Glutamatergic neuron (in vitro differentiated cells): ENCODE results near the gene PARP3. TPM values are rescaled to one million over a fixed set of nuclear protein-coding genes. Genes with fewer than 3 reads are reported as not detected.

ENCODE experiments used
- DNase-seq: peaks from one replicate; pipeline ENCODE4 v3.0.0; 2022
- H3K27ac Mint-ChIP-seq: one replicate; pipeline ENCODE4 v1.8.0; 2020; ENCODE audit warnings: mild to moderate bottlenecking, mixed read lengths, inconsistent platforms; ENCODE audit not compliant: unreplicated experiment
- H3K27me3 Mint-ChIP-seq: one replicate; pipeline ENCODE4 v1.8.0; 2020; ENCODE audit warnings: mild to moderate bottlenecking, moderate library complexity, mixed read lengths, inconsistent platforms; ENCODE audit not compliant: unreplicated experiment
- H3K36me3 Mint-ChIP-seq: one replicate; pipeline ENCODE4 v1.8.0; 2020; ENCODE audit warnings: mild to moderate bottlenecking, mixed read lengths, inconsistent platforms; ENCODE audit not compliant: unreplicated experiment
- H3K4me1 Mint-ChIP-seq: one replicate; pipeline ENCODE4 v1.8.0; 2020; ENCODE audit warnings: mild to moderate bottlenecking, low read depth, mixed read lengths, inconsistent platforms; ENCODE audit not compliant: unreplicated experiment
- H3K4me3 Mint-ChIP-seq: one replicate; pipeline ENCODE4 v1.8.0; 2020; ENCODE audit warnings: mild to moderate bottlenecking, mixed read lengths, inconsistent platforms; ENCODE audit not compliant: unreplicated experiment
- H3K9me3 Mint-ChIP-seq: one replicate; pipeline ENCODE4 v1.8.0; 2020; ENCODE audit warnings: mild to moderate bottlenecking, moderate library complexity, mixed read lengths, inconsistent platforms; ENCODE audit not compliant: unreplicated experiment
- total RNA-seq: library from RNA; stranded (reverse); fragmentation: NEBNext Ultra II Directional; extraction: Animal tissue kit (Norgen Biotek cat#: 25700); gene quantifications from one replicate; pipeline ENCODE4 v1.2.1, GENCODE V29; 2021; ENCODE audit not compliant: unreplicated experiment
- TF ChIP-seq, protein P1 (sequence below): fragments of 200-600 bp; sonication (generic); IDR thresholded peaks from one replicate; pipeline ENCODE4 v1.5.0; 2021; ENCODE audit not compliant: partially characterized antibody, unreplicated experiment

PARP3 gene
- total RNA-seq, 1 donor from 2014 or later = 3.8 TPM

DNA sequence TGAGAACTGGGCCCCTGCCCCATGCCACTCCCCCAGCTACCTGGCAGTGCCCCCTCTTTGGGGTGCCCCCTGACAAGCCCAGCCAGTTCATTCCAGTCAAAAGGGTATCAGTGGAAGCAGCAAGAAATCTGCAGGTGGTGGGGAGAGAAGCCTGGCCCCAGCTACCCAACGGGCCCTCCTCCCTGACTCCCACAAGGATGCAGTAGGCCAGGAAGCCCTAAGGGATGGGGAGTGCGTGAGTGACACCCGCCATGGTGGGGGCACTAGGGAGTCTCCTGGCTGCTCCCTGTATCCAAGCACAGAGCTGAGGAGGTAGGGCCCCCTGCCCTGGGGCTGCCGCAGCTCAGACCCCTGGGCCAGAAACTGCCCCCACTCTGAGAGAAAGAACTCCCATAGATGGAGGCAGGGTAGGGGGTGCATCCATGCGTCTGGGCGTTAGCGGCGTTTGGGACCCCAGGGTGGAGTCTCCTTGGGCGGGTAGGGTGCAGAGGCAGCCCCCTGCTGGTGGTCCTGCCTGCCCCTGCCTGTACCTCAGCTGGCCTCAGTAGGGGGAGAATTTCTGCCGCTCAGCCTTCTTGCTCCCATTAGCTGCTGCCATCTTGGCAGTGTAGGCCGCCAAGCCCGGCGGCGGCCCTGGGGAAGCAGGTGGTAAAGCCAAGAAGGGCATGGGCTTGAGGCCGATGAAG is 15.5 kb downstream of the PARP3 start:
- TF ChIP-seq, protein P1, sequence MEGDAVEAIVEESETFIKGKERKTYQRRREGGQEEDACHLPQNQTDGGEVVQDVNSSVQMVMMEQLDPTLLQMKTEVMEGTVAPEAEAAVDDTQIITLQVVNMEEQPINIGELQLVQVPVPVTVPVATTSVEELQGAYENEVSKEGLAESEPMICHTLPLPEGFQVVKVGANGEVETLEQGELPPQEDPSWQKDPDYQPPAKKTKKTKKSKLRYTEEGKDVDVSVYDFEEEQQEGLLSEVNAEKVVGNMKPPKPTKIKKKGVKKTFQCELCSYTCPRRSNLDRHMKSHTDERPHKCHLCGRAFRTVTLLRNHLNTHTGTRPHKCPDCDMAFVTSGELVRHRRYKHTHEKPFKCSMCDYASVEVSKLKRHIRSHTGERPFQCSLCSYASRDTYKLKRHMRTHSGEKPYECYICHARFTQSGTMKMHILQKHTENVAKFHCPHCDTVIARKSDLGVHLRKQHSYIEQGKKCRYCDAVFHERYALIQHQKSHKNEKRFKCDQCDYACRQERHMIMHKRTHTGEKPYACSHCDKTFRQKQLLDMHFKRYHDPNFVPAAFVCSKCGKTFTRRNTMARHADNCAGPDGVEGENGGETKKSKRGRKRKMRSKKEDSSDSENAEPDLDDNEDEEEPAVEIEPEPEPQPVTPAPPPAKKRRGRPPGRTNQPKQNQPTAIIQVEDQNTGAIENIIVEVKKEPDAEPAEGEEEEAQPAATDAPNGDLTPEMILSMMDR = no peak

DNA sequence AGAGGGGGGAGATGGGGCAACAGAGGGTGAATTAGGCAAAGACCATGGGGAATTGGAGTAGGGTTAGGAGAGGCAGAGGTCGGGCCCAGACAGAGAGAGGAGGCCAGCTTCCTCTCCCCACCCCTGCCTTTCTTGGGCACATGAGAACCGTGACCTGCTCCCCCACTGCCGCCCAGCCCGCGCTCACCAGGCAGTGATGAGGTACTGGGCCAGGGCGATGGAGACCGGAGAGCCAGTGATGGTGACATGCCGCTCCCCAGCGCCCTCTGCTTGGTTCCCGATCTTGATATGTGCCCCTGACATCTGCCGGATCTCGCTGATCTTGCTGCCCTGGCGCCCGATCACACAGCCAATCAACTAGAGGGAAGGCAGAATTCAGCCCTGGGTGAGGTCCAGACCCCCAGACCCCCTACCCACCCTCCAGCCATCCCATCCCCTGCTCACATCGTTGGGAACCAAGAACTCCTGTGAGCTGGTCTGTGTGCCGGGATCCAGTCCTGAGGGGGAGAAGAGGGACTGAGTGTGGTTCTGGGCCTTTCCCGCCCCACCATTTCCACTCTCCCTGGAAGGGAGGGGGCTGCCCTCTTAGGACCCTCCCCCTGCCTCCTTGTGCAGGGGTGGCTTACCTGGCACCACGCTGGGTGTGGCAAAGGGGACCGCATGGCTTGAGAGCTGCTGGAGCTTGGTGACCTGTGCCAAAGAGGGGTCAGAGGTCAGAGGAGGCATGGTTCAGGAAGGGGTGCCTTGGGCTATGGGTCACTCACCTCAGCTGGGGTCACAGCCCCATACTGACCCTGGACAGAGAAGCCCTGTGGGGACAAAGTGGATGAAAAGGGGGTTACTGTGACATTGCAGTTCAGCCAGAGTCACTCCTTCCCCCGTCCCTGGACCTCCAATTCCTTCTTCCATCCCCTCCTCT is 16.7 kb downstream of the PARP3 start:
- TF ChIP-seq, protein P1 = no peak
- Mint-ChIP-seq H3K9me3 (peaks cover 31% of the 10 kb centered on the region), H3K4me1 (peaks cover 36% of the 10 kb centered on the region), H3K36me3 (no peaks in the 10 kb centered on the region), H3K4me3 (peak overlapping the region; percentile 76), H3K27ac (peak overlapping the region; percentile 79), H3K27me3 (peaks cover 28% of the 10 kb centered on the region)
- no peak for DNase-seq

More for the DNA sequence above, 15.5 kb downstream of the PARP3 start:
- H3K4me1 Mint-ChIP-seq = peaks cover 41% of the 10 kb centered on the region
- H3K27me3 Mint-ChIP-seq = peaks cover 33% of the 10 kb centered on the region
- peaks cover 38% of the 10 kb centered on the region for H3K9me3 Mint-ChIP-seq
- no peak overlapping the region for H3K27ac Mint-ChIP-seq
- no peak overlapping the region for H3K4me3 Mint-ChIP-seq
- DNase-seq = no peak
- peaks cover 5% of the 10 kb centered on the region for H3K36me3 Mint-ChIP-seq

DNA sequence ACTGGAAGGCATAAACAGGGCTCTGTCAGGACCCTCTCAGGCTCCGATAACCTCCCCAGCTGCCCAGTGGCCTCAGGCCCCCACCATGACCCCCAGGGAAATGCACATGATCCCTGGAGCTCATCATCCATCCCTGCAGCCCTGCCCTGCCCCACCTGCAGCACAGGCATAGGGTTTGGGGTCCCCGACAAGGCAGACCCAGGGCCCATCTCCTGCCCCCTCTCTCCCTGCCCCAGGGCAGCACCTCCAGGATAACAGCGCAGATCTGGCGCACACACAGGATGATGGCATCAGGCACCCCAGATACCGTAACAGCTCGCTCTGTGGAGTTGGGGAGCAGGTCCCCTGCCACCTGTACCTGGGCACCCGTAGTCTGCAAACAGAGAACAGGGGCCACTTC is 17.5 kb downstream of the PARP3 start:
- peaks cover 30% of the 10 kb centered on the region for H3K4me1 Mint-ChIP-seq
- peaks cover 25% of the 10 kb centered on the region for H3K27me3 Mint-ChIP-seq
- DNase-seq = no peak
- H3K9me3 Mint-ChIP-seq = peaks cover 31% of the 10 kb centered on the region
- TF ChIP-seq, protein P1 = no peak
- H3K36me3 Mint-ChIP-seq = peaks cover 2% of the 10 kb centered on the region
- H3K4me3 Mint-ChIP-seq = no peak overlapping the region
- H3K27ac Mint-ChIP-seq = no peak overlapping the region

DNA sequence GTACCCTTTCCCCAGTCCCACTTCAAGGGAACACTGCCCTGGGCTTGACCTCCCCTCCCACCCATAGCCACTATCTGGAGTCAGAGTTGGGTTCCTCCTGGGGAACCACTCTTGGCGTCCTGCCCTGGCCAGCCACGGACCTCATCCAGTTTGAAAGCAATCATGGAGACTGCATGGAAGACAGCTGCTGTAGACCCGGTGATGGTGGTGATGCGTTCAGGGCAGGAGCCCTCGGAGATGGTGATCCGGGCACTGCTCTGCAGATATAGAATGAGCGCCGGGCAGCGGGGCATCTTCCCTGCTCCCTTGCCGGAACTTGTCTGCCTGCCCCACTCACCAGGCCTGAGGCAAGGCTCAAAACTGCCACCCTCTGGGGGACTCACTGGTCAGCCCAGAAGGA is 18.2 kb downstream of the PARP3 start:
- Mint-ChIP-seq H3K36me3 (peaks cover 8% of the 10 kb centered on the region), H3K9me3 (peaks cover 34% of the 10 kb centered on the region), H3K27me3 (peaks cover 31% of the 10 kb centered on the region), H3K4me1 (peaks cover 30% of the 10 kb centered on the region), H3K4me3 (peak overlapping the region; percentile 98), H3K27ac (peak overlapping the region; percentile 28)
- no peak for DNase-seq
- TF ChIP-seq, protein P1 = no peak
